Measurements from ENCODE around the gene SLC4A8. TPM values are rescaled to one million over a fixed set of nuclear protein-coding genes. Genes with fewer than 3 reads are reported as not detected.

SLC4A8 gene
- total RNA-seq, 1 donor from 2014 or later, result 18.5 TPM

- no peak for DNase-seq (ENCODE audit: extremely low spot score, unreplicated experiment)
- H3K4me3 Mint-ChIP-seq, result no peak overlapping the region
These were observed 96.1 kb downstream of the SLC4A8 start for GRCh38 chr12:51520576-51521325.

GRCh38 chr12:51521554-51522276 lies 97.1 kb downstream of the SLC4A8 start:
- no peak overlapping the region for H3K27ac Mint-ChIP-seq
- H3K27me3 Mint-ChIP-seq, result peaks cover 5% of the 10 kb centered on the region
- H3K9me3 Mint-ChIP-seq, result no peaks in the 10 kb centered on the region
- no peak for DNase-seq (ENCODE audit: extremely low spot score, unreplicated experiment)
- TF ChIP-seq CTCF (conservative IDR thresholded peaks at IDR 0.05), result no peak
- H3K4me3 Mint-ChIP-seq, result no peak overlapping the region
- no peaks in the 10 kb centered on the region for H3K36me3 Mint-ChIP-seq
- no peaks in the 10 kb centered on the region for H3K4me1 Mint-ChIP-seq (ENCODE audit: unreplicated experiment)

More at GRCh38 chr12:51520576-51521325, 96.1 kb downstream of the SLC4A8 start:
- Mint-ChIP-seq H3K9me3 (no peaks in the 10 kb centered on the region), H3K27ac (no peak overlapping the region), H3K27me3 (peaks cover 5% of the 10 kb centered on the region), H3K4me1 (ENCODE audit: unreplicated experiment) (no peaks in the 10 kb centered on the region), H3K36me3 (no peaks in the 10 kb centered on the region)
- TF ChIP-seq CTCF (conservative IDR thresholded peaks at IDR 0.05), result no peak

GRCh38 chr12:51522696-51523095 lies 98.1 kb downstream of the SLC4A8 start:
- H3K27me3 Mint-ChIP-seq, result peaks cover 5% of the 10 kb centered on the region
- H3K4me3 Mint-ChIP-seq, result no peak overlapping the region
- no peak for TF ChIP-seq CTCF (conservative IDR thresholded peaks at IDR 0.05)
- no peaks in the 10 kb centered on the region for H3K4me1 Mint-ChIP-seq (ENCODE audit: unreplicated experiment)
- no peak for DNase-seq (ENCODE audit: extremely low spot score, unreplicated experiment)
- H3K27ac Mint-ChIP-seq, result no peak overlapping the region
- H3K9me3 Mint-ChIP-seq, result no peaks in the 10 kb centered on the region
- H3K36me3 Mint-ChIP-seq, result no peaks in the 10 kb centered on the region

GRCh38 chr12:51524386-51524901 lies 99.8 kb downstream of the SLC4A8 start:
- H3K27me3 Mint-ChIP-seq, result peaks cover 5% of the 10 kb centered on the region
- no peaks in the 10 kb centered on the region for H3K36me3 Mint-ChIP-seq
- no peak for DNase-seq (ENCODE audit: extremely low spot score, unreplicated experiment)
- TF ChIP-seq CTCF (conservative IDR thresholded peaks at IDR 0.05), result no peak
- H3K4me1 Mint-ChIP-seq (ENCODE audit: unreplicated experiment), result peaks cover 3% of the 10 kb centered on the region
- H3K27ac Mint-ChIP-seq, result no peak overlapping the region
- H3K9me3 Mint-ChIP-seq, result no peaks in the 10 kb centered on the region
- no peak overlapping the region for H3K4me3 Mint-ChIP-seq

- H3K4me3 Mint-ChIP-seq, result no peak overlapping the region
- no peaks in the 10 kb centered on the region for H3K27me3 Mint-ChIP-seq
- peaks cover 3% of the 10 kb centered on the region for H3K4me1 Mint-ChIP-seq (ENCODE audit: unreplicated experiment)
- H3K27ac Mint-ChIP-seq, result no peak overlapping the region
- no peaks in the 10 kb centered on the region for H3K9me3 Mint-ChIP-seq
- DNase-seq (ENCODE audit: extremely low spot score, unreplicated experiment), result no peak
- no peaks in the 10 kb centered on the region for H3K36me3 Mint-ChIP-seq
- TF ChIP-seq CTCF (conservative IDR thresholded peaks at IDR 0.05), result no peak
These were observed 100.9 kb downstream of the SLC4A8 start for GRCh38 chr12:51525518-51525917.

Measured in type B pancreatic cell (in vitro differentiated cells).